ENCODE measurements around the gene EHD2.
"Not testable (repeated sequence)": the region's sequence is repeated elsewhere in the genome, so short reads cannot be mapped to it uniquely, and the experiment has no call there.

EHD2 gene

GRCh38 chr19:47776568-47776967 is 63.3 kb downstream of the EHD2 start:
- peak; percentile 26 to 57 for DNase-seq

GRCh38 chr19:47777245-47778048 is 64.2 kb downstream of the EHD2 start:
- not testable (repeated sequence) for DNase-seq

GRCh38 chr19:47778049-47778953 is 65.1 kb downstream of the EHD2 start, which contains the start of gene SELENOW:
TSS of gene SELENOW (plus strand) at chr19:47778703. CDS start at chr19:47778786, 83 bp downstream.
- DNase-seq: peak; percentile 58 to 84

- DNase-seq: no peak
Measured at GRCh38 chr19:47778954-47779351, 65.7 kb downstream of the EHD2 start.

DNA sequence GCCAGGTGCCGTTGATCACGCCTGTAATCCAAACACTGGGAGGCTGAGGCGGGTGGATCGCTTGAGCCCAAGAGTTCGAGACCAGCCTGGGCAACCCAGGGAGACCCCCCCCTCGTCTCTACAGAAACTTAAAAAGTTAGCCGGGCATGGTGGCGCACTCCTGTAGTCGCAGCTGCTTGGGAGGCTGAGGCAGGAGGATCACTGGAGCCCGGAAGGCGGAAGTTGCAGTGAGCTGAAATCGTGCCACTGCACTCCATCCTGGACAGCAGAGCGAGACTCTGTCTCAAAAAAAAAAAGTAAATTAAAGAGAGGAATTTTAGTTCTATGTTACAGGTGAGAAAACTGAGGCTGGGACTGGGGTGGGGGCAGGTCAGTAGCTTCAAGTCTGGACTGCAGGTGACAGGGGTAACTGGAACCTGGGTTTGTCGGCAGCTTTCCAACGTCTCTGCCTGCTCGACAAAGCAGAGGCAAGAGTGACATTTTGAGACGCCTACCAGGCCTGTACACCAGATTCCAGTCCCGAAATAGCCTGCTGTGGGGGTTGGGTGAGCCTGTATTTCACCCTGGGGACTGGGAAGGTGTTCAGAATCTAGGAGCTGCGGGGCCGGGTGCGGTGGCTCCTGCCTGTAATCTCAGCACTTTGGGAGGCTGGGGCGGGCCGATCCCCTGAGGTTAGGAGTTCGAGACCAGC is 66.4 kb downstream of the EHD2 start:
- DNase-seq: no peak

GRCh38 chr19:47780215-47780551 is 67.0 kb downstream of the EHD2 start:
- no peak for DNase-seq

GRCh38 chr19:47781590-47782262 is 68.5 kb downstream of the EHD2 start:
- no peak for DNase-seq

DNA sequence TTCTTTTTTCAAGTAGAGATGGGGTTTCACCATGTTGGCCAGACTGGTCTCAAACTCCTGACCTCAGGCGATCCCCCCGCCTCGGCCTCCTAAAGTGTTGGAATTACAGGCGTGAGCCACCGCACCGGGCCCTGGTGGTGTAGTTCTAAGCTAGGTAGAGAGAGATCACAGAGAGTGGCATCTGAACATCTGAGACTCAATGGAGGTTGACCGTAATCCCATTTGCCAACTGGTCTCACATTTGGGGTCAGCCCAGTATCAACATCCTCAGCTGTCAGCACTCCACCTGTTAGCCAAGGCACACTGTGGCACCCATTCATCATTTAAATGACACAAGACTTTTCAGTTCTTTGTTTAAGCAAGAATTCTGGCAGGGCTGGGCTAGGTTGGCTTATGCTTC is 73.3 kb downstream of the EHD2 start:
- no peak for DNase-seq

DNA sequence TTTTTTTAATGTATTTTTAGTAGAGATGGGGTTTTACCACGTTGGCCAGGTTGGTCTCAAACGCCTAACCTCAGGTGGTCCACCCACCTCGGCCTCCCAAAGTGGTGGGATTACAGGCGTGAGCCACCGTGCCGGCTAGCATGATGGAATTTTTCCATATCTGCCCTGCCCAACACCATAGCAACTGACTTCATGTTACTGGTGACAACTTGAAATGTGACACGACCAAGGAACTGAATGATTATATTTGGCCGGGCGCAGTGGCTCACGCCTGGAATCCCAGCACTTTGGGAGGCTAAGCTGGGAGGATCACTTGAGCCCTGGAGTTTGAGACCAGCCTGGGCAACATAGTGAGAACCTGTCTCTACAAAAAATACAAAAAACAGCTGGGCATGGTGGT is 74.1 kb downstream of the EHD2 start:
- not testable (repeated sequence) for DNase-seq

GRCh38 chr19:47789811-47790210 is 76.6 kb downstream of the EHD2 start:
- DNase-seq: not testable (repeated sequence)

- DNase-seq: peak; percentile 45 to 83
Measured at GRCh38 chr19:47790398-47790814, 77.2 kb downstream of the EHD2 start.

DNA sequence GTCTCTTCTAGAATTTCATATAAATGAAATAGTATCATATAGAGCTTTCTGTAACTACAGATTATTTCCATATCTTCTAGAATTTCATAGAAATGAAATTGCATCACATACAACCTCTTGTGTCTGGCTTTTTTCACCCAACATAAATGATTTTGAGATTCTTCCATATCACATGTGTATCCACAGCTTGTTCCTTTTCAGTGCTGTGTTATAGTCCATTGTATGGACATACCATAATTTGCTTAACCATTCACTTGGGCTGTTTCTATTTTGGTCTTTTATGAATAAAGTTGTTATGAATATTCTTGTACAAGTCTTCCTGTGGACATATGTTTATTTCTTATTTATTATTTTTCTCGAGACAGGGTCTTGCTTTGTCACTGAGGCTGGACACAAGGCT is 79.4 kb downstream of the EHD2 start:
- DNase-seq: no peak
